ENCODE data around the gene TXNRD2.
"Not testable (repeated sequence)": the region's sequence is repeated elsewhere in the genome, so short reads cannot be mapped to it uniquely, and the experiment has no call there.

Gene TXNRD2

DNA sequence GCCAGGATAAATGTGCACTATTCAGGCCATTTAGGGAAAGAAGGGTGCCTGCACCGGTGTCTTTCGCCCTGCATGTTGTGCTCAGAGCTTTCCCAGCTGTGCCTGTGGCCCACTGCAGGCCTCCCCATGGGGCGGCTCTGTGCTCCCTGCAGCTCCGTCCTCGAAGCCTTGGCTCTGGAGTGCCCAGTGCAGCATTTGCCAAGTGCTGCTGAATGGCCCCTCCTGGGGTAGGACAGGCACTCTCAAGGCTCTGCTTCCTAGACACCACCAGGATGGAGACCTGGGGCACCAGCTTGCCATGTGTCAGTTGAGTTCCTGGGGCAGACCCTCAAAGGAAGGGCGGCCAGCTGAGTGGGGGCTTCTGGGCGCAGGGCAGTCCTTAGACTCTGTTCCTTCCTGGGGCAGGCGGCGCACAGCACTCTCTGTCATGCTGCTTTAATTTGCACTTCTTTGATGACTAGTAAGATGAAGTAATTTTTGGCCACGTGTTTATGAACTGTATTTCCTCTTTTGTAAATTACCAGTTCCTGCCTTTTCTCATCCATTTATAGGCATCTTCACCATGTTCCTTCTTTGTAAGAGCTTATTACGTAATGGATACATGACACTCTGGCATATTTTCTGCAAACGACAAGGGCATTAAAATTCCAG, 54.9 kb downstream of the TXNRD2 start:
- H3K27ac ChIP-seq (ENCODE audit: low read depth, low read length), result no peak overlapping the region
- H3K9ac ChIP-seq (ENCODE audit: low read depth, low read length), result no peak overlapping the region

GRCh38 chr22:19885841-19886592, 55.6 kb downstream of the TXNRD2 start:
- H3K27ac ChIP-seq (ENCODE audit: low read depth, low read length), result no peak overlapping the region
- H3K9me3 ChIP-seq (ENCODE audit: control insufficient read depth, insufficient read depth, low read length), result no peaks in the 10 kb centered on the region
- peaks cover 21% of the 10 kb centered on the region for H3K4me1 ChIP-seq (ENCODE audit: control insufficient read depth, insufficient read depth, low read length)
- H3K4me3 ChIP-seq (ENCODE audit: low read depth, low read length), result no peak overlapping the region
- H3K36me3 ChIP-seq (ENCODE audit: control insufficient read depth, insufficient read depth, low read length), result no peaks in the 10 kb centered on the region
- no peaks in the 10 kb centered on the region for H3K27me3 ChIP-seq (ENCODE audit: control insufficient read depth, insufficient read depth, low read length)
- no peak overlapping the region for H3K9ac ChIP-seq (ENCODE audit: low read depth, low read length)

More for the DNA sequence above, 54.9 kb downstream of the TXNRD2 start:
- Histone ChIP-seq H3K4me1 (ENCODE audit: control insufficient read depth, insufficient read depth, low read length) (peaks cover 23% of the 10 kb centered on the region), H3K9me3 (ENCODE audit: control insufficient read depth, insufficient read depth, low read length) (no peaks in the 10 kb centered on the region), H3K36me3 (ENCODE audit: control insufficient read depth, insufficient read depth, low read length) (no peaks in the 10 kb centered on the region), H3K27me3 (ENCODE audit: control insufficient read depth, insufficient read depth, low read length) (no peaks in the 10 kb centered on the region), H3K4me3 (ENCODE audit: low read depth, low read length) (no peak overlapping the region)

- Histone ChIP-seq H3K4me1 (ENCODE audit: control insufficient read depth, insufficient read depth, low read length) (peaks cover 27% of the 10 kb centered on the region), H3K27ac (ENCODE audit: low read depth, low read length) (no peak overlapping the region), H3K27me3 (ENCODE audit: control insufficient read depth, insufficient read depth, low read length) (no peaks in the 10 kb centered on the region), H3K36me3 (ENCODE audit: control insufficient read depth, insufficient read depth, low read length) (no peaks in the 10 kb centered on the region), H3K9ac (ENCODE audit: low read depth, low read length) (no peak overlapping the region), H3K4me3 (ENCODE audit: low read depth, low read length) (no peak overlapping the region), H3K9me3 (ENCODE audit: control insufficient read depth, insufficient read depth, low read length) (no peaks in the 10 kb centered on the region)
These were observed 56.5 kb downstream of the TXNRD2 start for GRCh38 chr22:19884954-19885751.

DNA sequence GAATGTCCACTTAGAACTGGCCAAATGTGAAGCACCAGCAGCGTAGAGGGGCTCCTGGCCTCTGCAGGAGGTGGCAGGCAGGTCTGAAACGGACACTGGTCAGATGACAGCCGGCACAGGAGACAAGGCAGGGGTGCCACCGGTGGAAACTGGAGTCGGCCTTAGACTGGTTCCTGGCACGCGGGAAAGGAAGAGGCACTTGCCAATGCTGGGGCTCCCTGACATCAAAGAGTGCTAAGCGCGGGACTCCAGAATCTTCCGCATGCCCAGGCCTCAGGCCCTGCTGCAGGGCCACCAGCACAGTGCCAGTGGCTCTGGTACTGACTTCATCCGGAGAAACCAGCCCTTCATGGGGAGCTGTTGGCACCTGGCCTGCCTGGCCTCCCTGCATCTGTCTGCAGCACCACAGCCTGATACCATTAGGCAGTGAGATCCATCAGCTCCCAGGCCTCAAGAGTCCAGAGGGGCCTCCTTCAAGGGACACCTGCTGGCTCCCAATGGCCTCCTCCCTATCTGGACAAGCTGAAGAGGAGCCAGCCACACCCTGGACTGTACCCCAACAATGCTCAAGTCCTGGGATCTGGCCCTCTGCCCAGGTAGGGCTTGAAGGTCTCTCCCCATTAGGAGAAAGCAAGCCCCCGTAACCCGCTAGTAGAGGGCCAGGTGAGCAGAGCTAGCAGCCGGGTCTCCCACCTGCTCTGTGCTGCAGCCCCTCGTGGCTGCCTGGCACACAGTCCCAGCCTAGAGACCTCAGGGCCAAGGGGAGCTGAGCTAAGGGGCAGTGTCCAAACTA, 57.3 kb downstream of the TXNRD2 start:
- Histone ChIP-seq H3K27ac (ENCODE audit: low read depth, low read length) (no peak overlapping the region), H3K4me3 (ENCODE audit: low read depth, low read length) (no peak overlapping the region), H3K4me1 (ENCODE audit: control insufficient read depth, insufficient read depth, low read length) (peaks cover 26% of the 10 kb centered on the region), H3K27me3 (ENCODE audit: control insufficient read depth, insufficient read depth, low read length) (no peaks in the 10 kb centered on the region), H3K9me3 (ENCODE audit: control insufficient read depth, insufficient read depth, low read length) (no peaks in the 10 kb centered on the region), H3K9ac (ENCODE audit: low read depth, low read length) (no peak overlapping the region), H3K36me3 (ENCODE audit: control insufficient read depth, insufficient read depth, low read length) (no peaks in the 10 kb centered on the region)

- H3K4me1 ChIP-seq (ENCODE audit: control insufficient read depth, insufficient read depth, low read length), result peaks cover 30% of the 10 kb centered on the region
These were observed 58.2 kb downstream of the TXNRD2 start for GRCh38 chr22:19883446-19883845.

GRCh38 chr22:19882446-19883381, 58.9 kb downstream of the TXNRD2 start:
- Histone ChIP-seq H3K9me3 (ENCODE audit: control insufficient read depth, insufficient read depth, low read length) (no peaks in the 10 kb centered on the region), H3K27ac (ENCODE audit: low read depth, low read length) (peak overlapping the region; percentile 99), H3K9ac (ENCODE audit: low read depth, low read length) (peak overlapping the region; percentile 84), H3K27me3 (ENCODE audit: control insufficient read depth, insufficient read depth, low read length) (no peaks in the 10 kb centered on the region), H3K4me3 (ENCODE audit: low read depth, low read length) (no peak overlapping the region), H3K4me1 (ENCODE audit: control insufficient read depth, insufficient read depth, low read length) (peaks cover 30% of the 10 kb centered on the region), H3K36me3 (ENCODE audit: control insufficient read depth, insufficient read depth, low read length) (no peaks in the 10 kb centered on the region)

More at GRCh38 chr22:19883446-19883845, 58.2 kb downstream of the TXNRD2 start:
- H3K27me3 ChIP-seq (ENCODE audit: control insufficient read depth, insufficient read depth, low read length); H3K27ac ChIP-seq (ENCODE audit: low read depth, low read length); H3K4me3 ChIP-seq (ENCODE audit: low read depth, low read length); H3K9ac ChIP-seq (ENCODE audit: low read depth, low read length); H3K36me3 ChIP-seq (ENCODE audit: control insufficient read depth, insufficient read depth, low read length); H3K9me3 ChIP-seq (ENCODE audit: control insufficient read depth, insufficient read depth, low read length): not testable (repeated sequence)

GRCh38 chr22:19880786-19881569, 60.6 kb downstream of the TXNRD2 start:
- H3K36me3 ChIP-seq (ENCODE audit: control insufficient read depth, insufficient read depth, low read length), result no peaks in the 10 kb centered on the region
- H3K4me1 ChIP-seq (ENCODE audit: control insufficient read depth, insufficient read depth, low read length), result peaks cover 30% of the 10 kb centered on the region
- peak overlapping the region; percentile 84 for H3K9ac ChIP-seq (ENCODE audit: low read depth, low read length)
- peak overlapping the region; percentile 99 for H3K27ac ChIP-seq (ENCODE audit: low read depth, low read length)
- no peaks in the 10 kb centered on the region for H3K9me3 ChIP-seq (ENCODE audit: control insufficient read depth, insufficient read depth, low read length)
- peak overlapping the region; percentile 34; the same call in 1 of the 2 replicates for H3K4me3 ChIP-seq (ENCODE audit: low read depth, low read length)
- H3K27me3 ChIP-seq (ENCODE audit: control insufficient read depth, insufficient read depth, low read length), result no peaks in the 10 kb centered on the region

GRCh38 chr22:19879992-19880785, 61.4 kb downstream of the TXNRD2 start:
- Histone ChIP-seq H3K4me1 (ENCODE audit: control insufficient read depth, insufficient read depth, low read length) (peaks cover 30% of the 10 kb centered on the region), H3K9me3 (ENCODE audit: control insufficient read depth, insufficient read depth, low read length) (no peaks in the 10 kb centered on the region), H3K9ac (ENCODE audit: low read depth, low read length) (peak overlapping the region; percentile 46), H3K27me3 (ENCODE audit: control insufficient read depth, insufficient read depth, low read length) (no peaks in the 10 kb centered on the region), H3K4me3 (ENCODE audit: low read depth, low read length) (peak overlapping the region; percentile 26; the same call in 1 of the 2 replicates), H3K27ac (ENCODE audit: low read depth, low read length) (peak overlapping the region; percentile 99), H3K36me3 (ENCODE audit: control insufficient read depth, insufficient read depth, low read length) (no peaks in the 10 kb centered on the region)

DNA sequence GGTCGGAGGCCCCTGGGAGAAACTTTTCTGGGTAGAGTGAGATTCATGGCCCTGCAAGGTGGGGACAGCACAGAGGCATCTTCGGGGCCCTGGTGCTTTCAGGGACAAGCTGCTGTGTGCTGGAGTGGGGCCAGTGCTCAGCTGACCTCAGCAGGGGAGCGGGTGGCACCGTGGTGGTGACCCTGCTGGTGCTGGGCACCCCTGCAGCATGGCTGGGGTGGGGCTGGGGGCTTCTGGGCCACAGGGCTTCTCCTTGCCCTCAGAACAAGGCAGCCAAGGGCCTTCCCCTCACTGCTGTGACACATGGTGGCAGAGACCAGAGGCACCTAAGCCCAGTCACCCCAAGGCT, 62.0 kb downstream of the TXNRD2 start:
- Histone ChIP-seq H3K27me3 (ENCODE audit: control insufficient read depth, insufficient read depth, low read length) (no peaks in the 10 kb centered on the region), H3K4me1 (ENCODE audit: control insufficient read depth, insufficient read depth, low read length) (peaks cover 30% of the 10 kb centered on the region), H3K4me3 (ENCODE audit: low read depth, low read length) (no peak overlapping the region), H3K9me3 (ENCODE audit: control insufficient read depth, insufficient read depth, low read length) (no peaks in the 10 kb centered on the region), H3K36me3 (ENCODE audit: control insufficient read depth, insufficient read depth, low read length) (no peaks in the 10 kb centered on the region), H3K9ac (ENCODE audit: low read depth, low read length) (no peak overlapping the region), H3K27ac (ENCODE audit: low read depth, low read length) (no peak overlapping the region)

Measured in HUES48 (cell line).